Measurements from ENCODE around the gene HECTD3.

Gene HECTD3

GRCh38 chr1:45013551-45014209 lies 2.6 kb upstream of the HECTD3 start:
- no peak overlapping the region for H3K27ac ChIP-seq
- TF ChIP-seq CTCF (IDR thresholded peaks at IDR 0.05; ENCODE audit: low read depth, low read length): no peak
- DNase-seq: no peak
- H3K36me3 ChIP-seq: peaks cover 16% of the 10 kb centered on the region
- H3K9me3 ChIP-seq (ENCODE audit: severe bottlenecking): no peaks in the 10 kb centered on the region
- H3K4me3 ChIP-seq (ENCODE audit: low read depth, low read length): no peak overlapping the region
- no peaks in the 10 kb centered on the region for H3K27me3 ChIP-seq (ENCODE audit: insufficient read depth, low read depth, severe bottlenecking)

GRCh38 chr1:45012639-45013278 lies 1.6 kb upstream of the HECTD3 start:
- Histone ChIP-seq H3K36me3 (peaks cover 24% of the 10 kb centered on the region), H3K27ac (peak overlapping the region; percentile 54), H3K9me3 (ENCODE audit: severe bottlenecking) (no peaks in the 10 kb centered on the region), H3K27me3 (ENCODE audit: insufficient read depth, low read depth, severe bottlenecking) (no peaks in the 10 kb centered on the region), H3K4me3 (ENCODE audit: low read depth, low read length) (peak overlapping the region; percentile 70)
- no peak for TF ChIP-seq CTCF (IDR thresholded peaks at IDR 0.05; ENCODE audit: low read depth, low read length)
- no peak for DNase-seq

- H3K27me3 ChIP-seq (ENCODE audit: insufficient read depth, low read depth, severe bottlenecking): no peaks in the 10 kb centered on the region
- peaks cover 31% of the 10 kb centered on the region for H3K36me3 ChIP-seq
- H3K27ac ChIP-seq: peak within 1 kb of the TSS; percentile 54
- DNase-seq: peak; percentile 94
- H3K9me3 ChIP-seq (ENCODE audit: severe bottlenecking): no peaks in the 10 kb centered on the region
- TF ChIP-seq CTCF (IDR thresholded peaks at IDR 0.05; ENCODE audit: low read depth, low read length): no peak
- peak within 1 kb of the TSS; percentile 70 for H3K4me3 ChIP-seq (ENCODE audit: low read depth, low read length)
Measured at GRCh38 chr1:45011837-45012638, 914 bp upstream of the HECTD3 start, which contains the start of gene UROD. TSS of gene UROD (plus strand) at chr1:45012254. CDS start at chr1:45012266, 12 bp downstream.

- Histone ChIP-seq H3K27ac (peak overlapping the region; percentile 50; the same call in 1 of the 2 replicates), H3K36me3 (peaks cover 44% of the 10 kb centered on the region), H3K4me3 (ENCODE audit: low read depth, low read length) (peak overlapping the region; percentile 70), H3K27me3 (ENCODE audit: insufficient read depth, low read depth, severe bottlenecking) (no peaks in the 10 kb centered on the region), H3K9me3 (ENCODE audit: severe bottlenecking) (no peaks in the 10 kb centered on the region)
- no peak for DNase-seq
- TF ChIP-seq CTCF (IDR thresholded peaks at IDR 0.05; ENCODE audit: low read depth, low read length): no peak
Measured at GRCh38 chr1:45009956-45010854, 919 bp downstream of the HECTD3 start.

- no peak overlapping the region for H3K4me3 ChIP-seq (ENCODE audit: low read depth, low read length)
- no peaks in the 10 kb centered on the region for H3K27me3 ChIP-seq (ENCODE audit: insufficient read depth, low read depth, severe bottlenecking)
- no peak overlapping the region for H3K27ac ChIP-seq
- no peak for DNase-seq
- TF ChIP-seq CTCF (IDR thresholded peaks at IDR 0.05; ENCODE audit: low read depth, low read length): no peak
- no peaks in the 10 kb centered on the region for H3K9me3 ChIP-seq (ENCODE audit: severe bottlenecking)
- H3K36me3 ChIP-seq: peaks cover 51% of the 10 kb centered on the region
Measured at GRCh38 chr1:45009296-45009865, 1.7 kb downstream of the HECTD3 start.
